Measurements from ENCODE around the gene TADA2A. TPM values are rescaled to one million over a fixed set of nuclear protein-coding genes. Genes with fewer than 3 reads are reported as not detected.

TADA2A gene
- total RNA-seq, 1 donor from 2014 or later, result 14.5 TPM

- Histone ChIP-seq H3K36me3 (ENCODE audit: control insufficient read depth, insufficient read depth, low read length) (no peaks in the 10 kb centered on the region), H3K27me3 (ENCODE audit: control insufficient read depth, insufficient read depth, low read length) (no peaks in the 10 kb centered on the region), H3K4me3 (ENCODE audit: low read depth, low read length) (no peak overlapping the region)
- DNase-seq (ENCODE audit: low read depth), result no peak
- no peak for TF ChIP-seq CTCF (IDR thresholded peaks at IDR 0.05; ENCODE audit: insufficient read depth, low read length, poor library complexity, severe bottlenecking)
Measured at GRCh38 chr17:37410357-37410756, 3.7 kb downstream of the TADA2A start.

- Histone ChIP-seq H3K4me3 (ENCODE audit: low read depth, low read length) (no peak overlapping the region), H3K27me3 (ENCODE audit: control insufficient read depth, insufficient read depth, low read length) (no peaks in the 10 kb centered on the region), H3K36me3 (ENCODE audit: control insufficient read depth, insufficient read depth, low read length) (no peaks in the 10 kb centered on the region)
- TF ChIP-seq CTCF (IDR thresholded peaks at IDR 0.05; ENCODE audit: insufficient read depth, low read length, poor library complexity, severe bottlenecking), result peak; percentile 11
- no peak for DNase-seq (ENCODE audit: low read depth)
Measured at GRCh38 chr17:37413875-37414519, 7.3 kb downstream of the TADA2A start.

GRCh38 chr17:37417852-37418251 is 11.2 kb downstream of the TADA2A start:
- H3K36me3 ChIP-seq (ENCODE audit: control insufficient read depth, insufficient read depth, low read length), result no peaks in the 10 kb centered on the region
- H3K4me3 ChIP-seq (ENCODE audit: low read depth, low read length), result no peak overlapping the region
- no peaks in the 10 kb centered on the region for H3K27me3 ChIP-seq (ENCODE audit: control insufficient read depth, insufficient read depth, low read length)
- no peak for DNase-seq (ENCODE audit: low read depth)
- TF ChIP-seq CTCF (IDR thresholded peaks at IDR 0.05; ENCODE audit: insufficient read depth, low read length, poor library complexity, severe bottlenecking), result no peak

GRCh38 chr17:37422971-37423625 is 16.4 kb downstream of the TADA2A start:
- H3K27me3 ChIP-seq (ENCODE audit: control insufficient read depth, insufficient read depth, low read length), result no peaks in the 10 kb centered on the region
- TF ChIP-seq CTCF (IDR thresholded peaks at IDR 0.05; ENCODE audit: insufficient read depth, low read length, poor library complexity, severe bottlenecking), result no peak
- H3K36me3 ChIP-seq (ENCODE audit: control insufficient read depth, insufficient read depth, low read length), result no peaks in the 10 kb centered on the region
- DNase-seq (ENCODE audit: low read depth), result no peak
- H3K4me3 ChIP-seq (ENCODE audit: low read depth, low read length), result no peak overlapping the region

- TF ChIP-seq CTCF (IDR thresholded peaks at IDR 0.05; ENCODE audit: insufficient read depth, low read length, poor library complexity, severe bottlenecking), result no peak
- H3K4me3 ChIP-seq (ENCODE audit: low read depth, low read length), result no peak overlapping the region
- H3K36me3 ChIP-seq (ENCODE audit: control insufficient read depth, insufficient read depth, low read length), result no peaks in the 10 kb centered on the region
- H3K27me3 ChIP-seq (ENCODE audit: control insufficient read depth, insufficient read depth, low read length), result no peaks in the 10 kb centered on the region
- no peak for DNase-seq (ENCODE audit: low read depth)
Measured at GRCh38 chr17:37425268-37425667, 18.6 kb downstream of the TADA2A start.

GRCh38 chr17:37429039-37429438 is 22.4 kb downstream of the TADA2A start:
- Histone ChIP-seq H3K27me3 (ENCODE audit: control insufficient read depth, insufficient read depth, low read length) (no peaks in the 10 kb centered on the region), H3K36me3 (ENCODE audit: control insufficient read depth, insufficient read depth, low read length) (no peaks in the 10 kb centered on the region), H3K4me3 (ENCODE audit: low read depth, low read length) (no peak overlapping the region)
- DNase-seq (ENCODE audit: low read depth), result no peak
- TF ChIP-seq CTCF (IDR thresholded peaks at IDR 0.05; ENCODE audit: insufficient read depth, low read length, poor library complexity, severe bottlenecking), result no peak
